ENCODE results near the gene PROCA1. TPM values are rescaled to one million over a fixed set of nuclear protein-coding genes. Genes with fewer than 3 reads are reported as not detected.
"Not testable (repeated sequence)": the region's sequence is repeated elsewhere in the genome, so short reads cannot be mapped to it uniquely, and the experiment has no call there.

The PROCA1 gene
- total and polyA plus RNA-seq, 12 donors = 0.74 to 4.9 (median 1.3) TPM

- H3K27ac ChIP-seq; H3K4me3 ChIP-seq; DNase-seq; intact Hi-C loops (cut with DNase I); H3K27me3 ChIP-seq; H3K9me3 ChIP-seq; ATAC-seq: not testable (repeated sequence)
- Histone ChIP-seq H3K4me1 (peaks cover 7 to 27% (median 21%) of the 10 kb centered on the region in 9 donors), H3K36me3 (peaks cover 0 to 67% (median 6%) of the 10 kb centered on the region in 9 donors)
- 93% methylated on average over 5 of the region's 8 CpGs for WGBS, 2 donors
These were observed 53.3 kb downstream of the PROCA1 start for GRCh38 chr17:28658342-28658741.

GRCh38 chr17:28657756-28658155, 53.9 kb downstream of the PROCA1 start:
- H3K27ac ChIP-seq = no peak overlapping the region
- TF ChIP-seq CTCF (IDR thresholded peaks at IDR 0.05) = no peak
- intact Hi-C loops (cut with DNase I) = no loop called here
- H3K4me1 ChIP-seq = peaks cover 4 to 21% (median 15%) of the 10 kb centered on the region in 9 donors
- no peaks in the 10 kb centered on the region for H3K27me3 ChIP-seq
- DNase-seq (no peak), ATAC-seq (no peak)
- no peak overlapping the region for H3K4me3 ChIP-seq
- H3K9me3 ChIP-seq = no peaks in the 10 kb centered on the region
- 88 to 94% methylated on average over 5 of the region's 5 CpGs for WGBS, 2 donors
- H3K36me3 ChIP-seq = peaks cover 0 to 73% (median 6%) of the 10 kb centered on the region in 9 donors

GRCh38 chr17:28655160-28655559, 56.5 kb downstream of the PROCA1 start:
- Histone ChIP-seq H3K4me3 (no peak overlapping the region), H3K27me3 (no peaks in the 10 kb centered on the region), H3K27ac (no peak overlapping the region), H3K36me3 (peaks cover 0 to 98% (median 17%) of the 10 kb centered on the region in 9 donors), H3K4me1 (peaks cover 0 to 3% (median 1%) of the 10 kb centered on the region in 9 donors), H3K9me3 (no peaks in the 10 kb centered on the region)
- intact Hi-C loops (cut with DNase I) = no loop called here
- ATAC-seq = peak in 1 of 8 donors; percentile 19
- WGBS, 2 donors = 93 to 95% methylated on average over 5 of the region's 5 CpGs
- TF ChIP-seq CTCF (IDR thresholded peaks at IDR 0.05) = no peak
- DNase-seq = no peak

Other genes starting within 250 kb of the PROCA1 start
- not detected for gene SLC13A2, start 238.2 kb downstream of the PROCA1 start, total RNA-seq
- not detected for gene SLC13A2, start 238.2 kb downstream of the PROCA1 start, polyA plus RNA-seq
- gene FOXN1, start 205.5 kb downstream of the PROCA1 start, total RNA-seq = not detected
- gene FOXN1, start 205.5 kb downstream of the PROCA1 start, polyA plus RNA-seq = not detected
- gene UNC119, start 159.3 kb downstream of the PROCA1 start, total RNA-seq = 10 to 100 TPM; 10.6 to 23.4 (median 21.0) TPM
- gene UNC119, start 159.3 kb downstream of the PROCA1 start, polyA plus RNA-seq = 10 to 100 TPM; 18.0 to 23.8 TPM
- gene PIGS, start 140.4 kb downstream of the PROCA1 start, total RNA-seq = 10 to 100 TPM; 44.6 to 69.3 (median 49.6) TPM
- 10 to 100 TPM in 1 of 2 donors, 1 to 10 TPM in 1; 9.0 to 44.9 TPM for gene PIGS, start 140.4 kb downstream of the PROCA1 start, polyA plus RNA-seq
- gene ALDOC, start 135.0 kb downstream of the PROCA1 start, total RNA-seq = 100 to 1,000 TPM; 196 to 416 (median 291) TPM
- 100 to 1,000 TPM; 122 to 156 TPM for gene ALDOC, start 135.0 kb downstream of the PROCA1 start, polyA plus RNA-seq
- gene SPAG5, start 112.9 kb downstream of the PROCA1 start, total RNA-seq = 1 to 10 TPM in 7 of 10 donors, under 1 TPM in 3; 0.55 to 6.5 (median 1.2) TPM
- gene SPAG5, start 112.9 kb downstream of the PROCA1 start, polyA plus RNA-seq = 1 to 10 TPM in 1 of 2 donors, under 1 TPM in 1; 0.86 to 1.6 TPM
- 1 to 10 TPM; 2.1 to 6.4 (median 4.1) TPM for gene RSKR, start 97.7 kb downstream of the PROCA1 start, total RNA-seq
- gene RSKR, start 97.7 kb downstream of the PROCA1 start, polyA plus RNA-seq = 1 to 10 TPM; 3.0 to 8.7 TPM
- 100 to 1,000 TPM in 1 of 10 donors, 10 to 100 TPM in 9; 61.6 to 110 (median 69.0) TPM for gene BLTP2, start 66.7 kb downstream of the PROCA1 start, total RNA-seq
- 10 to 100 TPM; 15.6 to 20.4 TPM for gene BLTP2, start 66.7 kb downstream of the PROCA1 start, polyA plus RNA-seq
- gene SDF2, start 50.0 kb downstream of the PROCA1 start, total RNA-seq = 10 to 100 TPM; 26.6 to 38.8 (median 29.9) TPM
- gene SDF2, start 50.0 kb downstream of the PROCA1 start, polyA plus RNA-seq = 10 to 100 TPM; 16.8 to 54.7 TPM
- gene SUPT6H, start 49.7 kb downstream of the PROCA1 start, total RNA-seq = 10 to 100 TPM; 44.1 to 54.1 (median 50.5) TPM
- 10 to 100 TPM; 19.3 to 34.2 TPM for gene SUPT6H, start 49.7 kb downstream of the PROCA1 start, polyA plus RNA-seq
- gene RAB34, start 6.0 kb upstream of the PROCA1 start, total RNA-seq = 10 to 100 TPM in 7 of 10 donors, 1 to 10 TPM in 3; 7.0 to 25.0 (median 10.4) TPM
- gene RAB34, start 6.0 kb upstream of the PROCA1 start, polyA plus RNA-seq = 10 to 100 TPM; 25.2 to 37.3 TPM
- gene RPL23A, start 8.1 kb upstream of the PROCA1 start, total RNA-seq = 100 to 1,000 TPM; 807 to 986 (median 861) TPM
- gene RPL23A, start 8.1 kb upstream of the PROCA1 start, polyA plus RNA-seq = 1,000 to 10,000 TPM in 1 of 2 donors, 100 to 1,000 TPM in 1; 300 to 1,566 TPM
- gene TLCD1, start 14.3 kb upstream of the PROCA1 start, total RNA-seq = 1 to 10 TPM in 4 of 10 donors, under 1 TPM in 6; 0.36 to 1.8 (median 0.89) TPM
- 1 to 10 TPM; 3.4 to 9.3 TPM for gene TLCD1, start 14.3 kb upstream of the PROCA1 start, polyA plus RNA-seq
- 1 to 10 TPM in 4 of 10 donors, under 1 TPM in 6; 0.38 to 2.8 (median 0.82) TPM for gene NEK8, start 16.9 kb upstream of the PROCA1 start, total RNA-seq
- 1 to 10 TPM; 1.1 to 1.8 TPM for gene NEK8, start 16.9 kb upstream of the PROCA1 start, polyA plus RNA-seq
- gene TRAF4, start 32.1 kb upstream of the PROCA1 start, total RNA-seq = 1 to 10 TPM; 1.3 to 6.4 (median 3.8) TPM
- 1 to 10 TPM; 2.8 to 3.8 TPM for gene TRAF4, start 32.1 kb upstream of the PROCA1 start, polyA plus RNA-seq
- 10 to 100 TPM; 13.2 to 19.4 (median 16.0) TPM for gene FAM222B, start 130.9 kb upstream of the PROCA1 start, total RNA-seq
- gene FAM222B, start 130.9 kb upstream of the PROCA1 start, polyA plus RNA-seq = 10 to 100 TPM in 1 of 2 donors, 1 to 10 TPM in 1; 8.7 to 13.2 TPM
- 10 to 100 TPM; 34.2 to 41.6 (median 39.2) TPM for gene ERAL1, start 143.1 kb upstream of the PROCA1 start, total RNA-seq
- 10 to 100 TPM; 32.3 to 48.2 TPM for gene ERAL1, start 143.1 kb upstream of the PROCA1 start, polyA plus RNA-seq
- 100 to 1,000 TPM in 3 of 10 donors, 10 to 100 TPM in 7; 82.8 to 159 (median 90.7) TPM for gene FLOT2, start 185.8 kb upstream of the PROCA1 start, total RNA-seq
- gene FLOT2, start 185.8 kb upstream of the PROCA1 start, polyA plus RNA-seq = 10 to 100 TPM; 38.3 to 51.6 TPM
- 1 to 10 TPM; 1.1 to 5.6 (median 2.2) TPM for gene DHRS13, start 191.2 kb upstream of the PROCA1 start, total RNA-seq
- 1 to 10 TPM; 5.4 to 5.5 TPM for gene DHRS13, start 191.2 kb upstream of the PROCA1 start, polyA plus RNA-seq
- 10 to 100 TPM; 18.4 to 28.0 (median 21.6) TPM for gene PHF12, start 239.6 kb upstream of the PROCA1 start, total RNA-seq
- gene PHF12, start 239.6 kb upstream of the PROCA1 start, polyA plus RNA-seq = 10 to 100 TPM in 1 of 2 donors, 1 to 10 TPM in 1; 7.3 to 11.2 TPM

Data from heart right ventricle (tissue), 16 donors.